Adrenal gland (tissue), 12 donors: Measurements from ENCODE around the gene TEX14. TPM values are rescaled to one million over a fixed set of nuclear protein-coding genes. Genes with fewer than 3 reads are reported as not detected.
A peak's percentile ranks its signal among the peaks of the same experiment; 100 is the strongest.

Source experiments
- DNase-seq, 7 donors: peaks; one replicate each; pipeline ENCODE4 v3.0.0-alpha.2; 2019 to 2020
- H3K27ac ChIP-seq, 5 donors: fragments of 200-600 bp; sonication (generic) in 4 of 5; 1 replicate in 3 of 5; 2 replicates in 2 of 5; pipeline versions ENCODE4 v1.5.1 to v1.8.0; 2016 to 2020; ENCODE audit warnings: mild to moderate bottlenecking in 1 of 5
- H3K27me3 ChIP-seq: fragments of 200-600 bp; 2 replicates; pipeline ENCODE4 v1.8.0; 2021
- H3K36me3 ChIP-seq, 2 donors: fragments of 200-600 bp; replicated peaks in 1 of 2; 1 replicate in 1 of 2; 2 replicates in 1 of 2; pipeline versions ENCODE4 v1.5.1 to v1.8.0; 2018 to 2022
- H3K4me1 ChIP-seq, 2 donors: fragments of 200-600 bp; replicated peaks in 1 of 2; 1 replicate in 1 of 2; 2 replicates in 1 of 2; pipeline versions ENCODE4 v1.5.1 to v1.8.0; 2018 to 2021
- H3K4me3 ChIP-seq, 4 donors: fragments of 200-600 bp; sonication (generic) in 3 of 4; one replicate each; pipeline ENCODE4 v1.5.1; 2016 to 2018
- H3K9me3 ChIP-seq, 3 donors: fragments of 200-600 bp; sonication (generic) in 1 of 3; replicated peaks in 1 of 3; 1 replicate in 2 of 3; 2 replicates in 1 of 3; pipeline versions ENCODE4 v1.5.1 to v1.8.0; 2016 to 2021
- CTCF ChIP-seq, 6 experiments: fragments of 450-650 bp in 4 of 6; fragments of 200-600 bp in 2 of 6; sonication (generic) in 1 of 6; IDR thresholded peaks; 1 replicate in 5 of 6; 2 replicates in 1 of 6; pipeline versions ENCODE4 v1.5.1 to v1.8.0; 2016 to 2021; ENCODE audit warnings: antibody characterized with exemption in 6 of 6, mild to moderate bottlenecking in 2 of 6, moderate library complexity in 1 of 6
- POLR2A ChIP-seq, 2 donors: fragments of 450-650 bp; IDR thresholded peaks; one replicate each; pipeline ENCODE4 v1.6.1; 2017; ENCODE audit warnings: antibody characterized with exemption in 2 of 2, mild to moderate bottlenecking in 2 of 2, moderate library complexity in 1 of 2
- WGBS, 4 donors: extraction: QIAGEN DNeasy Blood & Tissue Kit in 2 of 4; methylation state at CpG; one replicate each; pipeline versions ENCODE4 v1.1.5 to v1.1.7; 2013 to 2017; 5-methylcytosine and 5-hydroxymethylcytosine counted together
- intact Hi-C, 2 donors: fragments of 100-400 bp; cut with DNase I; formaldehyde crosslinking; loops; one replicate each; pipeline versions ENCODE4 v1.14.1 to v1.15.0; 2022 to 2023
- polyA plus RNA-seq, 3 donors: library from polyadenylated mRNA; stranded (reverse); fragments of 200-250 nt in 2 of 3; fragments of 350-450 nt in 1 of 3; fragmentation: Illumina TruSeq in 1 of 3; extraction: RNeasy Lipid Tissue Mini Kit (QIAGEN cat#74804) in 1 of 3; gene quantifications; one replicate each; pipeline ENCODE4 v1.2.3, GENCODE V29; 2013 to 2014
- total RNA-seq, 9 donors: library from RNA; depleted of rRNA in 4 of 9; stranded (reverse); fragments of >200 nt in 4 of 9; fragments of 120-200 nt in 1 of 9; fragmentation: NEBNext Ultra II Directional in 1 of 9; extraction: Animal tissue kit (Norgen Biotek cat#: 25700) in 1 of 9; gene quantifications; one replicate each; pipeline versions ENCODE4 v1.1.0 to v1.2.4, GENCODE V29; 2013 to 2023
- donor health status: healthy with polysubstance abuse.
- donor health status: Bipolar disorder and iron deficiency.
- donor health status: DM: yes; HTN: yes; CAD: no.
- donor health status: DM: no; HTN: no; CAD: no.
- donor health status: DM: no; HTN: no; CAD: no.
- donor health status: DM: yes; HTN: yes; CAD: no.

TEX14 gene
- total and polyA plus RNA-seq, 12 donors: 0.10 to 0.97 (median 0.30) TPM; not detected in 1

GRCh38 chr17:58515286-58515685 lies 176.6 kb downstream of the TEX14 start:
- 73 to 80% (median 78%) methylated on average over 2 of the region's 2 CpGs for WGBS, 4 donors
- intact Hi-C loops: no loop called here
- Histone ChIP-seq H3K4me1 (peaks cover 19 to 51% of the 10 kb centered on the region in 2 donors), H3K27ac (peak overlapping the region in 2 of 5 donors; percentile 55 to 77), H3K27me3 (no peaks in the 10 kb centered on the region), H3K4me3 (no peak overlapping the region), H3K9me3 (no peaks in the 10 kb centered on the region), H3K36me3 (peaks cover 0 to 25% of the 10 kb centered on the region in 2 donors)
- no peak for DNase-seq
- TF ChIP-seq POLR2A (IDR thresholded peaks at IDR 0.05) (no peak), CTCF (IDR thresholded peaks at IDR 0.05) (no peak)

- Histone ChIP-seq H3K27ac (peak overlapping the region in 4 of 5 donors; percentile 35 to 81 (median 66)), H3K27me3 (no peaks in the 10 kb centered on the region), H3K9me3 (no peaks in the 10 kb centered on the region), H3K36me3 (peaks cover 0 to 30% of the 10 kb centered on the region in 2 donors), H3K4me3 (peak overlapping the region in 1 of 4 donors; percentile 66), H3K4me1 (peaks cover 19 to 46% of the 10 kb centered on the region in 2 donors)
- 19 to 26% (median 19%) methylated on average over 11 of the region's 11 CpGs for WGBS, 4 donors
- DNase-seq: no peak
- intact Hi-C loops: no loop called here
- no peak for TF ChIP-seq CTCF (IDR thresholded peaks at IDR 0.05)
- TF ChIP-seq POLR2A (IDR thresholded peaks at IDR 0.05): no peak
Measured at GRCh38 chr17:58514770-58515157, 177.1 kb downstream of the TEX14 start.

- peak; percentile 80 to 89 (median 87) for DNase-seq
- H3K36me3 ChIP-seq: peaks cover 0 to 36% of the 10 kb centered on the region in 2 donors
- H3K4me1 ChIP-seq: peaks cover 19 to 40% of the 10 kb centered on the region in 2 donors
- H3K27ac ChIP-seq: peak within 1 kb of the TSS in 4 of 5 donors; percentile 35 to 81 (median 66)
- H3K4me3 ChIP-seq: peak within 1 kb of the TSS in 2 of 4 donors; percentile 43 to 66
- no peaks in the 10 kb centered on the region for H3K9me3 ChIP-seq
- WGBS, 4 donors: 0 to 3% (median 1%) methylated on average over 10 to 63 of the region's 64 CpGs
- intact Hi-C loops: no loop called here
- TF ChIP-seq CTCF (IDR thresholded peaks at IDR 0.05) (no peak), POLR2A (IDR thresholded peaks at IDR 0.05) (peak in 1 of 2 donors; percentile 37)
- H3K27me3 ChIP-seq: no peaks in the 10 kb centered on the region
Measured at GRCh38 chr17:58513965-58514769, 177.7 kb downstream of the TEX14 start, which contains the start of gene MTMR4. Gene MTMR4, minus strand, starts transcription at chr17:58514638. Its CDS starts 231 bp downstream, at chr17:58514407.

GRCh38 chr17:58513267-58513964 lies 178.4 kb downstream of the TEX14 start:
- WGBS, 4 donors: 22 to 32% (median 29%) methylated on average over 14 of the region's 14 CpGs
- Histone ChIP-seq H3K36me3 (peaks cover 0 to 43% of the 10 kb centered on the region in 2 donors), H3K27me3 (no peaks in the 10 kb centered on the region), H3K4me1 (peaks cover 19 to 35% of the 10 kb centered on the region in 2 donors), H3K9me3 (no peaks in the 10 kb centered on the region), H3K27ac (no peak overlapping the region), H3K4me3 (peak overlapping the region in 2 of 4 donors; percentile 43 to 66)
- DNase-seq: peak in 1 of 7 donors; percentile 10
- no peak for TF ChIP-seq POLR2A (IDR thresholded peaks at IDR 0.05)
- TF ChIP-seq CTCF (IDR thresholded peaks at IDR 0.05): no peak
- intact Hi-C loops: no loop called here
